ENCODE data around the gene UBALD2. TPM values are rescaled to one million over a fixed set of nuclear protein-coding genes. Genes with fewer than 3 reads are reported as not detected.

UBALD2 gene
- total RNA-seq, 4 donors from 2014 or later = 24.8 to 42.7 (median 35.6) TPM

- TF ChIP-seq EP300 (IDR thresholded peaks at IDR 0.05) (no peak), POLR2AphosphoS5 (IDR thresholded peaks at IDR 0.05) (no peak), POLR2A (IDR thresholded peaks at IDR 0.05) (no peak), CTCF (IDR thresholded peaks at IDR 0.05) (no peak)
- 92% methylated on average over 7 of the region's 7 CpGs for WGBS
- H3K9me3 ChIP-seq = no peaks in the 10 kb centered on the region
- no peaks in the 10 kb centered on the region for H3K36me3 ChIP-seq
- peaks cover 53% of the 10 kb centered on the region for H3K4me1 ChIP-seq
- no peak for DNase-seq (ENCODE audit: low spot score in 2 of 2)
- H3K4me3 ChIP-seq = no peak overlapping the region
- peak overlapping the region; percentile 71 for H3K27ac ChIP-seq
- H3K27me3 ChIP-seq = no peaks in the 10 kb centered on the region
Measured at GRCh38 chr17:76260220-76260619, 4.9 kb upstream of the UBALD2 start.

GRCh38 chr17:76260669-76261068 lies 4.5 kb upstream of the UBALD2 start:
- Histone ChIP-seq H3K4me3 (no peak overlapping the region), H3K9me3 (no peaks in the 10 kb centered on the region), H3K27me3 (no peaks in the 10 kb centered on the region), H3K36me3 (no peaks in the 10 kb centered on the region), H3K4me1 (peaks cover 53% of the 10 kb centered on the region), H3K27ac (no peak overlapping the region)
- TF ChIP-seq POLR2AphosphoS5 (IDR thresholded peaks at IDR 0.05) = no peak
- no peak for TF ChIP-seq EP300 (IDR thresholded peaks at IDR 0.05)
- no peak for TF ChIP-seq CTCF (IDR thresholded peaks at IDR 0.05)
- TF ChIP-seq POLR2A (IDR thresholded peaks at IDR 0.05) = no peak
- DNase-seq (ENCODE audit: low spot score in 2 of 2) = no peak
- 75% methylated on average over 5 of the region's 5 CpGs for WGBS

- Histone ChIP-seq H3K4me1 (peaks cover 59% of the 10 kb centered on the region), H3K27ac (peak overlapping the region; percentile 78)
- DNase-seq (ENCODE audit: low spot score in 2 of 2) = no peak
Measured at GRCh38 chr17:76261421-76262215, 3.5 kb upstream of the UBALD2 start.

GRCh38 chr17:76262732-76263344 lies 2.3 kb upstream of the UBALD2 start:
- peak in 1 of 2 donors; percentile 56 for DNase-seq (ENCODE audit: low spot score in 2 of 2)

More at GRCh38 chr17:76261421-76262215, 3.5 kb upstream of the UBALD2 start:
- Histone ChIP-seq H3K4me3 (no peak overlapping the region), H3K36me3 (no peaks in the 10 kb centered on the region), H3K9me3 (no peaks in the 10 kb centered on the region), H3K27me3 (no peaks in the 10 kb centered on the region)
- TF ChIP-seq POLR2AphosphoS5 (IDR thresholded peaks at IDR 0.05) = no peak
- TF ChIP-seq POLR2A (IDR thresholded peaks at IDR 0.05) = no peak
- no peak for TF ChIP-seq CTCF (IDR thresholded peaks at IDR 0.05)
- no peak for TF ChIP-seq EP300 (IDR thresholded peaks at IDR 0.05)
- 88% methylated on average over 23 of the region's 23 CpGs for WGBS

More at GRCh38 chr17:76262732-76263344, 2.3 kb upstream of the UBALD2 start:
- Histone ChIP-seq H3K9me3 (no peaks in the 10 kb centered on the region), H3K36me3 (no peaks in the 10 kb centered on the region), H3K4me3 (no peak overlapping the region), H3K27me3 (no peaks in the 10 kb centered on the region), H3K27ac (peak overlapping the region; percentile 78), H3K4me1 (peaks cover 72% of the 10 kb centered on the region)
- 27% methylated on average over 9 of the region's 9 CpGs for WGBS
- no peak for TF ChIP-seq POLR2A (IDR thresholded peaks at IDR 0.05)
- no peak for TF ChIP-seq CTCF (IDR thresholded peaks at IDR 0.05)
- TF ChIP-seq EP300 (IDR thresholded peaks at IDR 0.05) = no peak
- no peak for TF ChIP-seq POLR2AphosphoS5 (IDR thresholded peaks at IDR 0.05)
